Mesenchymal stem cell (in vitro differentiated cells and primary cell): ENCODE measurements around the gene CTSF.
"Not testable (repeated sequence)": the region's sequence is repeated elsewhere in the genome, so short reads cannot be mapped to it uniquely, and the experiment has no call there.

ENCODE experiments used
- DNase-seq: peaks from one replicate; pipeline ENCODE4 v3.0.0-alpha.2; 2013
- H2AFZ ChIP-seq: one replicate; pipeline ENCODE4 v1.6.1; 2013; ENCODE audit warnings: low read depth, mild to moderate bottlenecking, control low read depth, inconsistent platforms, low read length, moderate library complexity
- H2AK5ac ChIP-seq: 2 replicates; pipeline ENCODE4 v1.6.1; 2013; ENCODE audit warnings: low read length, moderate library complexity, mild to moderate bottlenecking, inconsistent platforms; ENCODE audit not compliant: severe bottlenecking
- H2BK120ac ChIP-seq: one replicate; pipeline ENCODE4 v1.6.1; 2013; ENCODE audit warnings: low read depth, mild to moderate bottlenecking, inconsistent platforms, low read length, moderate library complexity
- H2BK12ac ChIP-seq, 2 experiments: one replicate each; pipeline ENCODE4 v1.6.1; 2013; ENCODE audit warnings: inconsistent platforms in 2 of 2, low read length in 2 of 2, mild to moderate bottlenecking in 2 of 2, moderate library complexity in 2 of 2, control low read depth in 1 of 2
- H2BK15ac ChIP-seq: one replicate; pipeline ENCODE4 v1.6.1; 2013; ENCODE audit warnings: mild to moderate bottlenecking, low read depth, inconsistent platforms; ENCODE audit not compliant: poor library complexity, severe bottlenecking
- H2BK5ac ChIP-seq: 2 replicates; pipeline ENCODE4 v1.6.1; 2013; ENCODE audit warnings: low read depth, mild to moderate bottlenecking, low read length, control low read depth, inconsistent platforms; ENCODE audit not compliant: poor library complexity, severe bottlenecking
- H3K14ac ChIP-seq, 2 experiments: one replicate each; pipeline ENCODE4 v1.6.1; 2013; ENCODE audit warnings: inconsistent platforms in 2 of 2, low read length in 2 of 2, control low read depth in 1 of 2, mild to moderate bottlenecking in 1 of 2, moderate library complexity in 1 of 2
- H3K18ac ChIP-seq, 2 experiments: one replicate each; pipeline ENCODE4 v1.6.1; 2013; ENCODE audit warnings: inconsistent platforms in 2 of 2, low read length in 2 of 2, control low read depth in 1 of 2, low read depth in 1 of 2, mild to moderate bottlenecking in 1 of 2
- H3K23ac ChIP-seq, 2 experiments: one replicate each; pipeline ENCODE4 v1.6.1; 2013; ENCODE audit warnings: inconsistent platforms in 2 of 2, low read length in 2 of 2, mild to moderate bottlenecking in 2 of 2, moderate library complexity in 2 of 2, control low read depth in 1 of 2
- H3K27ac ChIP-seq: 2 replicates; pipeline ENCODE4 v1.5.1; 2013; ENCODE audit warnings: mild to moderate bottlenecking, moderate library complexity, low read length, control low read depth, inconsistent platforms; ENCODE audit not compliant: poor library complexity, severe bottlenecking
- H3K27me3 ChIP-seq, 2 experiments: 2 replicates each; pipeline versions ENCODE4 v1.6.1 to v1.7.0; 2013; ENCODE audit warnings: low read length in 2 of 2, mild to moderate bottlenecking in 2 of 2, moderate library complexity in 2 of 2, control low read depth in 1 of 2, inconsistent platforms in 1 of 2; ENCODE audit not compliant: control insufficient read depth in 1 of 2, insufficient read depth in 1 of 2
- H3K36me3 ChIP-seq, 2 experiments: 2 replicates each; pipeline versions ENCODE4 v1.6.1 to v1.7.0; 2013; ENCODE audit warnings: low read length in 2 of 2, control low read depth in 1 of 2, inconsistent platforms in 1 of 2, low read depth in 1 of 2, mild to moderate bottlenecking in 1 of 2; ENCODE audit not compliant: insufficient read depth in 2 of 2, control insufficient read depth in 1 of 2
- H3K4ac ChIP-seq, 2 experiments: one replicate each; pipeline ENCODE4 v1.6.1; 2013; ENCODE audit warnings: inconsistent platforms in 2 of 2, low read length in 2 of 2, mild to moderate bottlenecking in 2 of 2, moderate library complexity in 2 of 2, control low read depth in 1 of 2, low read depth in 1 of 2
- H3K4me1 ChIP-seq: 2 replicates; pipeline ENCODE4 v1.6.1; 2013; ENCODE audit warnings: low read depth, low read length, control low read depth; ENCODE audit not compliant: control insufficient read depth, insufficient read depth
- H3K4me2 ChIP-seq: 2 replicates; pipeline ENCODE4 v1.6.1; 2013; ENCODE audit warnings: low read length, mild to moderate bottlenecking, inconsistent platforms; ENCODE audit not compliant: poor library complexity, severe bottlenecking
- H3K4me3 ChIP-seq, 2 experiments: 2 replicates each; pipeline versions ENCODE4 v1.5.1 to v1.7.0; 2013; ENCODE audit warnings: low read length in 2 of 2, mild to moderate bottlenecking in 2 of 2, control low read depth in 1 of 2, low read depth in 1 of 2; ENCODE audit not compliant: insufficient read depth in 1 of 2
- H3K79me1 ChIP-seq: replicated peaks from 2 replicates; pipeline ENCODE4 v1.6.1; 2013; ENCODE audit warnings: mild to moderate bottlenecking, control low read depth, low read length, inconsistent platforms; ENCODE audit not compliant: poor library complexity, severe bottlenecking
- H3K9ac ChIP-seq: 2 replicates; pipeline ENCODE4 v1.7.0; 2013; ENCODE audit warnings: mild to moderate bottlenecking, low read length, moderate library complexity
- H3K9me3 ChIP-seq: 2 replicates; pipeline ENCODE4 v1.7.0; 2013; ENCODE audit warnings: mild to moderate bottlenecking, low read length; ENCODE audit not compliant: control insufficient read depth
- H4K8ac ChIP-seq: one replicate; pipeline ENCODE4 v1.6.1; 2013; ENCODE audit warnings: inconsistent platforms, mild to moderate bottlenecking, low read length, moderate library complexity
- H4K91ac ChIP-seq: one replicate; pipeline ENCODE4 v1.6.1; 2013; ENCODE audit warnings: mild to moderate bottlenecking, low read length, inconsistent platforms
- WGBS: methylation state at CpG from one replicate; pipeline ENCODE4 v1.1.7; 2013; ENCODE audit warnings: mixed read lengths; 5-methylcytosine and 5-hydroxymethylcytosine counted together

Gene CTSF

GRCh38 chr11:66541892-66542291, 26.5 kb downstream of the CTSF start:
- H3K9ac ChIP-seq, result peak overlapping the region; percentile 59
- no peak overlapping the region for H4K91ac ChIP-seq
- H3K4me1 ChIP-seq, result peaks cover 20% of the 10 kb centered on the region
- no peak overlapping the region for H3K4me3 ChIP-seq
- peaks cover 28 to 47% of the 10 kb centered on the region in 2 experiments for H3K36me3 ChIP-seq
- no peak overlapping the region for H3K27ac ChIP-seq
- DNase-seq, result no peak
- H3K4me2 ChIP-seq, result no peak overlapping the region
- no peak overlapping the region for H3K18ac ChIP-seq
- no peak overlapping the region for H2BK12ac ChIP-seq
- no peak overlapping the region for H3K23ac ChIP-seq
- no peaks in the 10 kb centered on the region for H3K9me3 ChIP-seq
- H2BK15ac ChIP-seq, result no peak overlapping the region
- H3K27me3 ChIP-seq, result peaks cover 0 to 4% of the 10 kb centered on the region in 2 experiments
- no peak overlapping the region for H2AFZ ChIP-seq
- no peak overlapping the region for H2AK5ac ChIP-seq
- H3K4ac ChIP-seq, result no peak overlapping the region
- peaks cover 17% of the 10 kb centered on the region for H3K79me1 ChIP-seq
- H2BK120ac ChIP-seq, result no peak overlapping the region
- H3K14ac ChIP-seq, result no peak overlapping the region
- no peak overlapping the region for H4K8ac ChIP-seq
- 98% methylated on average over 4 of the region's 4 CpGs for WGBS
- H2BK5ac ChIP-seq, result no peak overlapping the region

GRCh38 chr11:66540598-66540997, 27.8 kb downstream of the CTSF start:
- not testable (repeated sequence) for H3K4me2 ChIP-seq, H3K4ac ChIP-seq, H3K23ac ChIP-seq, H3K18ac ChIP-seq, H4K8ac ChIP-seq, H4K91ac ChIP-seq, H3K9me3 ChIP-seq, DNase-seq, H3K14ac ChIP-seq, H2AK5ac ChIP-seq, H2BK15ac ChIP-seq, H2AFZ ChIP-seq, H2BK5ac ChIP-seq, H3K4me3 ChIP-seq, H2BK12ac ChIP-seq, H2BK120ac ChIP-seq, H3K27ac ChIP-seq, H3K9ac ChIP-seq, H3K27me3 ChIP-seq
- Histone ChIP-seq H3K4me1 (peaks cover 13% of the 10 kb centered on the region), H3K79me1 (peaks cover 17% of the 10 kb centered on the region), H3K36me3 (peaks cover 39 to 51% of the 10 kb centered on the region in 2 experiments)
- 91% methylated on average over 8 of the region's 8 CpGs for WGBS

GRCh38 chr11:66539870-66540213, 28.6 kb downstream of the CTSF start:
- peak overlapping the region; percentile 18 for H4K91ac ChIP-seq
- 95% methylated on average over 10 of the region's 10 CpGs for WGBS
- no peak overlapping the region for H4K8ac ChIP-seq
- H2BK15ac ChIP-seq, result no peak overlapping the region
- no peak overlapping the region for H2BK120ac ChIP-seq
- no peak overlapping the region for H2BK12ac ChIP-seq
- no peak overlapping the region for H2BK5ac ChIP-seq
- H3K36me3 ChIP-seq, result peaks cover 43 to 51% of the 10 kb centered on the region in 2 experiments
- peak overlapping the region in 1 of 2 experiments; percentile 17 for H3K4ac ChIP-seq
- peaks cover 10% of the 10 kb centered on the region for H3K4me1 ChIP-seq
- no peak overlapping the region for H3K23ac ChIP-seq
- H2AFZ ChIP-seq, result no peak overlapping the region
- H3K9me3 ChIP-seq, result no peaks in the 10 kb centered on the region
- no peak overlapping the region for H3K14ac ChIP-seq
- H3K18ac ChIP-seq, result no peak overlapping the region
- H3K4me2 ChIP-seq, result no peak overlapping the region
- no peak overlapping the region for H3K9ac ChIP-seq
- no peak overlapping the region for H3K27ac ChIP-seq
- DNase-seq, result no peak
- no peak overlapping the region for H2AK5ac ChIP-seq
- no peaks in the 10 kb centered on the region for H3K27me3 ChIP-seq
- H3K4me3 ChIP-seq, result no peak overlapping the region
- peaks cover 17% of the 10 kb centered on the region for H3K79me1 ChIP-seq

DNA sequence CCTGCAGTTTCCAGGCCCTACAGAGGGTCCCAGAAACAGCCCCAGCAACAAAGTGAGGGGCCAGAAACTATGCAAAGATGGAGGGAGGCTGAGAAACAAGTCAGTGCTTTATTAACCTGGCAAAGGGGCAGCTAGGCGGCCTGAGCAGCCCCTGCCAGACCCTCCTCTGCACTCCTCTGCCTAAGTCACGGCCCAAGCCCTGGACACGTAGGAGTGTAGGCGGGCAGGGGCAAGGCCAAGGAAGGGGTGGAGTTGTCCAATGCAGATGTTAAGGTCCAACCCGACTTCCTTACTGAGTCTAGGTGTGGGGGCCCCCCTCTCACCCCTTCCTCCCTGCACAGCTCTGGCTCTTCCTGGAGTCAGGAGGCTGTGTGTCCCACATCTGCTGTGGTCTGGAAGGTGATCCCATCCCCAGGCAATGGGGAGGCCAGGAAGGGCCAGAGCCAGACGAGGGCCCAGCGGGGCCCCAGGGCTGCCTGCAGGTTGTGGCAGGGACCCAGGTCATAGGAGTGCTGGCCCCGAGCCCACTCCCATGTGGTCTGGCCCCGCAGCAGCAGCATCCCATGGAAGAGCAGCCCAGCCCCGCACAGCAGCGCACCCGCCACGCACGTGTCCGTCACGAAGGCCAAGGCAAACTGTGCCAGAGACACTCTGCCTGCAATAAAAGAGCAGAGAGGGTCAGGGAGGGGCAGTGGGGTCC, 29.1 kb downstream of the CTSF start:
- 94% methylated on average over 16 of the region's 16 CpGs for WGBS
- H3K36me3 ChIP-seq, result peaks cover 43 to 51% of the 10 kb centered on the region in 2 experiments
- H3K9me3 ChIP-seq, result no peaks in the 10 kb centered on the region
- H3K9ac ChIP-seq, result no peak overlapping the region
- no peak overlapping the region for H3K27ac ChIP-seq
- peak overlapping the region; percentile 18 for H4K91ac ChIP-seq
- H3K27me3 ChIP-seq, result no peaks in the 10 kb centered on the region
- H3K4me3 ChIP-seq, result no peak overlapping the region
- H3K18ac ChIP-seq, result no peak overlapping the region
- no peak overlapping the region for H4K8ac ChIP-seq
- H3K4me2 ChIP-seq, result no peak overlapping the region
- H2BK15ac ChIP-seq, result no peak overlapping the region
- no peak overlapping the region for H2AK5ac ChIP-seq
- H2BK5ac ChIP-seq, result no peak overlapping the region
- H2BK120ac ChIP-seq, result no peak overlapping the region
- H3K4me1 ChIP-seq, result peaks cover 10% of the 10 kb centered on the region
- H3K79me1 ChIP-seq, result peaks cover 17% of the 10 kb centered on the region
- H3K4ac ChIP-seq, result peak overlapping the region in 1 of 2 experiments; percentile 17
- no peak overlapping the region for H3K23ac ChIP-seq
- no peak overlapping the region for H2AFZ ChIP-seq
- no peak overlapping the region for H2BK12ac ChIP-seq
- H3K14ac ChIP-seq, result no peak overlapping the region
- no peak for DNase-seq
